Medulla oblongata (tissue), 1 donor: Measurements from ENCODE around the gene CHCHD10.

Experiments used
- DNase-seq: peaks from one replicate; pipeline ENCODE4 v3.0.0-alpha.2; 2015; ENCODE audit errors: extremely low spot score

CHCHD10 gene

DNA sequence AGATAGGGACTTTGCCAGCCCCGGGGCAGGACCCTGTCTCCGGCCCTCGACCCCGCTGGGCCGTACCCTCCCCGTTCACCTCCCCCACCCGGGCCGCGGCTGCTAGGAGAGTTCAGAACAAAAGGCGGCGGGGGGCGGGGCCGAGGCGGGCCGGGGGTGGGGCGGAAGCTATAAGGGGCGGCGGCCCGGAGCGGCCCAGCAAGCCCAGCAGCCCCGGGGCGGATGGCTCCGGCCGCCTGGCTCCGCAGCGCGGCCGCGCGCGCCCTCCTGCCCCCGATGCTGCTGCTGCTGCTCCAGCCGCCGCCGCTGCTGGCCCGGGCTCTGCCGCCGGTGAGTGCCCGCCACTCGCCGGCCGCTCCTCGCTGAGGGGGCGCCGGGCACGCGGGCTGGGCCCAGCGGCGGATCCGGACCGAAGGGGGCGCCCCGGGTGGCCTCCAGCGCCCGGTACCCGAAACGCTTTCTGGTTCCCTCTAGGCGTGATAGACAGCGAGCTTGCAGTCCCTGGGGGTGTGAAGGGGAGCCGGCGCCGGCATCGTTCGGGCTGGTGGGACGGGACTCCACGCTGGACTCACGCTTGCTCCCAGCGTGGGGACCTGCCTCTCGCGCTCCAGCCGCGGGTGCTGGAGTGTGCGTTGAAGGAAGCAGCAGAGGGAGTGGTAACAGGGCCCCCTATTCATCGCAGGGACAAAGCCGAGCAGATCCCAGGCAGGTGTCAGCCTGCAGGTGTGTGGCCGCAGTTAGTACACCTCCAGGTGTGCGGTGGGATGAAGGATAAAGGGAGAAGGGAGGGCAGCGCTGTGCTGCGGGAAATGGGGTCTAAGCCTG lies 5.1 kb upstream of the CHCHD10 start, which contains the start of gene MMP11:
MMP11 (plus strand) TSS at position 201 of the 825 bp plus-strand sequence; CDS start at position 223, 22 bp downstream.
- DNase-seq, result no peak

DNA sequence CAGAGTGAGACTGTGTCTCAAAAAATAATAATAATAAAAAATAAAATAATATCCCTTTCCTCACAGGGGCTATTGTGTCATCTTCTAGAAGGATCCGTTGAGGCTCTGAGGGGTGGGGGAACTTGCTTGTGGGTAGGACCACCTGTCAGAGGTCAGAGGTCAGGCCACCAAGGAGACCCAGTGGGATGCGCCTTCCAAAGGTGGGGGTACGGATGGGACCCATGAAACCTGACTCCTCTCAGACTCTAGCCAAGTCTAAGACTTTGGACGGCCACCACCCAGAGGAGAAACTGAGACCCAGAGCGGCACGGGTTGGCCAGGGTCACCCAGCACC lies 4.5 kb upstream of the CHCHD10 start:
- DNase-seq, result no peak

DNA sequence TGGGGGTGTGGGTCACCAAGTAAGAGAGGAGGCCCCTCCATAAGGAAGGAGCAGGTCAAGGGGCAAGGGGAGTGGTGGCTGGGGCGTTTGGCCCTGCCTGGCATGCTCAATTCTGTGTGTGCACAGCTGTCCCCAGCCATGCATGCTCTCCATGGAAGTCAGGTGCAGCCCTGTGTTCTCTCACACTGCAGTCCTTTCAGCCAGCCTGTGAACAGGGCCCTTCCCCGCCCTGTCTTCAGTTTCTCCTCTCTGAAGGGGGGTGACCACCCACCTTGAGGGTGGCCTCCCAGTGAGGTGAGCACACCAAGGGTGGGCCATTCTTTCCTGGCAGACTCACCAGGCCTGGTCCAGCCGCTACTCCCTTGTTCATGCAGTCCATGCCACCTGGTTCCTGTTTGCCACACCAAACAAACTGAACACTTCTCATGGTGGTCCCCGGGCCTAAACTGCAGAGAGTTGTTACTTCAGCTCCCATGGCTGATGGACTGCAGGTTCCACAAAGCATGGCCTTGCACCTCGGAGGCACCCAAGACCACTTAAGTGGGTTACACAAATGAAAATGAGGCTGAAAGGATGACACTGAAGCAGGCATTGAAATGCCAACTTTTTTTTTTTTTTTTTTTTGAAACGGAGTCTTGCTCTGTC lies 1.7 kb upstream of the CHCHD10 start:
- DNase-seq, result no peak

DNA sequence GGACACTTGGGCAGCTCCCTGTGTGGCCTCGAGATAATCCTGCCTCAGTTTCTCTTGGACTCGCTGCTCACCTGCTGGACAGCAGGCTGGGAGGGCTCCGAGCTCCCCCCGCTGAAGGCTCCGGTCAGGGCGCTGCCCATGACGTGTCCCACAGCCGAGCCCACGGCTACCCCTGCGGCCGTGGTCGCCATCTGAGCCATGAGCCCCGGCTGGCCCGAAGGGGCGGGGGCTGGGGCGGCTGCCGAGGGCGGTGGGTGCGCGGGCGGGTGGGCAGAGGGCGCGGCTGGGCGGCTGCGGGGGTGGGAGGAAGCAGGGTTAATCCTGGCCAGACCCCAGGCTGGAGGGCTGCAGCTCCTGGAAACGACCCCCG lies 484 bp downstream of the CHCHD10 start:
- DNase-seq, result no peak

- no peak for DNase-seq
Measured at GRCh38 chr22:23764899-23765881, 2.6 kb downstream of the CHCHD10 start.

- DNase-seq, result no peak
Measured at GRCh38 chr22:23763954-23764353, 3.8 kb downstream of the CHCHD10 start.

- no peak for DNase-seq
Measured at GRCh38 chr22:23763579-23763945, 4.2 kb downstream of the CHCHD10 start.

DNA sequence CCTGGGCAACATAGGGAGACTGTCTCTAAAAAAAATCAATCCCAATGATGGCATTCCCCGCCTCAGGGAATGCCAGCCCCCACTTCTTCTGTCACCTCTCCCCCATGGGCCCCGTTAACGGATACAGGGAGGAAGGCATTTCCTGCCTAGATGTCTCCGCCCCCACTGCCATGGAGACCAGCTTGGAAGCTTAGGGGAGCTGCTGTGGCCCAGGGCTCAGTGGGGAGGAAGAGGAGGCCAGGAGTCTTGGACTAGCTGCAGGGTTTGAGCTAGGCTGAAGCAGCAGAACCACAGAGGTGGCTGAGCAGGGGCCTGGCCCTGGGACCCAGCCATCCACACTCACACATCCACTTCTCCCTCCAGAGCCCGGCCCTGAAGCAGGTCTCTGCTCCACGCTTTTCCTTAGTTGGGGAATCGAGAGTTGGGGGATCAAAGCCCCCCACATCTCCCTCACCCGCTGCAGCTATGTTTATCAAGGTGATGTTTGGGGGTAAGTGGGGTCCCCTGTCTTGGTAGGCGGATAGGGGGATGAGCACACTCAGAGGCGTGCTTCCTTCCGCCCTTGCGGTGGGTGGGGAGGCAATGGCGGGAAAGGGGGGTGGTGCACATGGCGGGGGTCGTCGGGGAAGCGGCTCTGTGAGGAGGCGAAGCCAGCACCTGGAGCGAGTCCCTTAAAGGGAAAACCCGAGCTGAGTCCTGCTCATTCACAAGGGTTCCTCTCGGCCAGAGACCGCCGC lies 4.8 kb downstream of the CHCHD10 start, which contains the start of gene C22orf15:
C22orf15 (plus strand) TSS at position 149 of the 737 bp plus-strand sequence; CDS start at position 466, 317 bp downstream.
- DNase-seq, result no peak

- no peak for DNase-seq
Measured at GRCh38 chr22:23760056-23760455, 7.7 kb downstream of the CHCHD10 start.

- no peak for DNase-seq
Measured at GRCh38 chr22:23759566-23759965, 8.2 kb downstream of the CHCHD10 start.

DNA sequence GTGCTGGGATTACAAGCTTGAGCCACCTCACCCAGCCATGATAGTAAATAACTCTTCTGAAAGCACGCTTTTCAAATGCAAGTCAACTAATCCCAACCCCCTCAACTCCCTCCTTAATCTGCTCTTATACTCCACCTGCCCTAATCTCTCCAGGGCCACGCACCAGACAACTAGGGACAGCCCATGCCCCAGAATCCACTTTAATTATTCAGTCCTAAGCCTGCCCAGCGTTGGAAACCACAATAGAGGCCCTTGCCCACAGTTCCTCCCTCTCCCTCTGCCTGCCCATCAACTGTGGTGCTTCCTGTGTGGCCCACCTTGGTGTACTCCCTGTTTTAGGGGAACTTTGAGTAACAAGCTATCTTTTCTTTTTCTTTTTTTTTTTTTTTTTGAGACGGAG lies 10.9 kb downstream of the CHCHD10 start:
- DNase-seq, result no peak

DNA sequence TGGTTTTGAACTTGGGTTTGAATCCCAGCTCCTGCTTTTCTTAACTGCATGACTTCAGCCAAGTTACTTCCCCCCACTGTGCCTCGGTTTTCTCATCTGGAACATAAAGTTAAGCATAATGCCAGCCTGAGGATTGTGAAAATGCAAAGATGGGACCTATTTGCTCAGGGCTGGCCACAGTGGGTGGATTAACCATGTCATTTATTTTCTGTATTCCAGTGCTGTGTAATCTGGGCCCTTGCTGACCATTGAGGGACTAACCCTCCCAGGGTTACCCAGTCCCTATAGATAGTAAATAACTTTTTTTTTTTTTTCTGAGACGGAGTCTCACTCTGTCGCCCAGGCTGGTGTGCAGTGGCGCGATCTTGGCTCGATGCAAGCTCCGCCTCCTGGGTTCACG lies 12.1 kb downstream of the CHCHD10 start:
- no peak for DNase-seq

- DNase-seq, result peak; percentile 78
Measured at GRCh38 chr22:23754980-23755636, 12.7 kb downstream of the CHCHD10 start.

DNA sequence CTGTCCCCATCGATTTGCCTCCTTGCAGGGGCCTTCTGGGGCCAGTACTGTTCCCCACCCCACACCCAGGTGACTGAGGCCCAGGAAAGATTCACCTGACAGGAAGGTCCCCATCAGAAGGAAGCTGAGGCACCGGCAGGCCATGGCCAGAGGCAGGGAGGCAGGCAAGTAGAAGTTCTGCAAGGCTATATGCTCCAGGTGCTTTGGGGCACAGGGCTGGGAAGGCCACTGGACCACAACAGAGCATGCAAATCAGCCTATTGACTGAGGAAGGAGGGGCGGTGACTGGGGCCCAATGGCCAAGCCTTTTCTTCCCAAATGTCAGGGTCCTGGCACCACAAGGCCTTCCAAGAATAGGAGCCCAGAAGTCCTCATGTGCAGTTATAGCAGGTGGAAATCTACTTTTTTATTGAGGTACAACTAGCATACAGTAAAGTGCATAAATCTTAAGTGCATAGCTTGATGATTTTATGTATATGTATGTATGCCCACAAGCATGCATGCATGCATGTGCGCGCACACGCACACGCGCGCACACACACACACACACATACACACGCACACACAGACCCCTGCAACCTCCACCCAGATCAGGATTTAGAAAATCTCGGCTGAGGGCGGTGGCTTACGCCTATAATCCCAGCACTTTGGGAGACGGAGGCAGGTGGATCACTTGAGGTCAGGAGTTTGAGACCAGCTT lies 13.4 kb downstream of the CHCHD10 start, which contains the start of gene VPREB3:
VPREB3 (minus strand) TSS at position 206 of the 700 bp plus-strand sequence; CDS start at position 144, 62 bp downstream.
- DNase-seq, result no peak

DNA sequence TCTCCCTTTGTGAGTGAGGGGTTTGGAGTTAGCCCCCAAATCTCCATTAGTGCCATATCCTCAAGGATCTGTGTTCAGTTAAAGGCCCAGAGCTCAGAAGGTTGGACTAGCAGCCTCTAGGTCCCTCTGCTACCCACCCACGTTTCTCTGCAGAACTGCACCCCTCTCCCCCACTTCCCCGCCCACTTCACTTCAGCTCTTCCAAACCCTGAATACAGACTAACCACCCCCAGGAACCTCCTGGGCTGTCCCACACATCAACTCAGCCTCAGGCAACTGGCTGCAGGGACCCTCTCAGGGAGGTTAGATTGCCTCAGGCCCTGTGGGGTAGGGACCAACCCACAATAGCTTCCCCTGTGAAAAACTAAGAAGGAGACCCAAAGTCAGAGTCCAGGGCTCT lies 14.4 kb downstream of the CHCHD10 start:
- DNase-seq, result no peak

- DNase-seq, result no peak
Measured at GRCh38 chr22:23752750-23753149, 15.0 kb downstream of the CHCHD10 start.

DNA sequence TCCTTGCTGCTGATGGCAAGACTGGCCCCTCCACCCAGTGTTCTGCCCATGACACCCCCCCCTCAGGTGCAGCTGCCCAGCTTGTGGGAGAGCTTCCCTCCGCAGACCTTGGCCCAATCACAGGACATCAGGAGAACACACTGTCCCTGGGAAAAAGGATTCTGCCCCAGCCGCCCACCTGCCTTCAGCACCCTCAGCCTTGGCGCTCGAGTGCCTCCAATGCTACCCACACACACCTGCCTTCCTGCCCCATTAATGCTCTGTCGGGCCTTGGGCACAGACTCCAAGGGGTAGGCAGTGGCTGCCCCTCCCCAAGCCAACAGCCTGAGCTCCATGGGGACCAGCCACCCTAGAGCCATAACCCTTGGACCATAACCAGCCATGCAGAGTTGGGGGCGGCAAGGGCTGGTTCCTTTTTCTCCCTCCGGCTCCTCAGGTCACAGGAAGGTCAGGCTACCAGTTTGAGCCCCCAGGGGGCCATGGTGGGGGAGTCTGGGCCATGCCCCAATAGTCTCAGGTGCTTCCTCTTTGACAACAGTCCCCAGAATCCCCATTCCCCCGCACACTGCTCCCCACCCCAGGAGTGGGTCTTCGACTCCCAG lies 15.6 kb downstream of the CHCHD10 start:
- DNase-seq, result no peak

GRCh38 chr22:23751441-23751996 lies 16.3 kb downstream of the CHCHD10 start:
- DNase-seq, result no peak

DNA sequence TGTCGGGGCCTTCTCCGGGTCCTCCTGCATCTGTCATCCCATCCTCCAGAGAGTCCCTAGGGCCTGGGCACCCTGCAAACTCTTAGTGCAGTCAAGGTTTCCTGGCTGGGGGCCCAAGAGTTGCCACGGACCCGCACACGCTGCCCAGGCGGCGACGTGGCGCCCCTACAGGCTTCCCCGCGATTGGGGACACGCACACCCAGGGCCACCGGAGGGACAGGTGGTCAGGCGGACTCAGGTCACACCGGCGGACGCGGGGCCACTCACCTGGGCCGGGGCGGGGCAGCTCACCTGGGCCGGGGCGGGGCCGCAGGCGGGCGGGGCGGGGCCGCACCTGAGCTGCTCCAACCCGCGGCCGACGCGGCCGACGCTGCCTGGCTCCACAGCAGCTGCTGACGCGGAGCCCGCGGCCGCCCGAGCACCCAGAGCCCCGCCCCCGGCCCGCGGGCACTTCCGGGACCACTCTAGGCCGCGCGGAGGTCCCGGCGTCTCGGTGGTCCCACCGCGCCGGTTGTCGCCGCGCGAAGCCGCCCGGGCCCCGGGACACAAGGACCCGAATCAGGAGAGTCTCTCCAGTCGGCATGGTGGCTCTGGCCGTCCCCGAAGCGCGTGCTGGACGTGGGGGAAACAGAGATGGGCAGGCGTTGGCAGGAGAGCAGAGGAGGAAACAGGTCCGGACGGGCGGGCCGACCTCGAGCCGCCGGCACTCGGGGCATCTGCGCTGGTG lies 16.9 kb downstream of the CHCHD10 start, which contains the start of gene ZNF70:
ZNF70 (minus strand) TSS at position 399 of the 727 bp plus-strand sequence. CDS start 5,972 bp downstream, outside the sequence.
- peak; percentile 86 for DNase-seq
